ENCODE measurements around the gene SEC14L3.

DNA sequence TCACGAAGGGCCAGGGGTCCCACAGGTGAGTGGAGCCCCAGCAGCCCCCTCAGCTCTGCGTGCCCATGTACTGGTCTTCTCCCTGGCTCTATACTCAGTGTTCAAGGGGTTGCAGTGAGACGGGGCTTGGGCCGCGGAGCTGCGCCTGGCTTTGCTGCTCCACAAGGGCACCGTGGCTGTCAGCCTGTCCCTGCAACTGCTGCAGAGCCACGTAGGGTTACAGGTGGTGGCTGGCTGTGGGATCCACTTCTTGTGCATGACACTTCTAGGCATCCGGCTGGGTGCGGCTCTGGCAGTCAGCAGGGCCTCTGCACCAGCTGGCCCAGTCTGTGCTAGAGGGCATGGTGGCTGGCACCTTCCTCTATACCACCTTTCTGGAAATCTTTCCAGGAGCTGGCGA lies 32.0 kb downstream of the SEC14L3 start:
- TF ChIP-seq, protein P1, sequence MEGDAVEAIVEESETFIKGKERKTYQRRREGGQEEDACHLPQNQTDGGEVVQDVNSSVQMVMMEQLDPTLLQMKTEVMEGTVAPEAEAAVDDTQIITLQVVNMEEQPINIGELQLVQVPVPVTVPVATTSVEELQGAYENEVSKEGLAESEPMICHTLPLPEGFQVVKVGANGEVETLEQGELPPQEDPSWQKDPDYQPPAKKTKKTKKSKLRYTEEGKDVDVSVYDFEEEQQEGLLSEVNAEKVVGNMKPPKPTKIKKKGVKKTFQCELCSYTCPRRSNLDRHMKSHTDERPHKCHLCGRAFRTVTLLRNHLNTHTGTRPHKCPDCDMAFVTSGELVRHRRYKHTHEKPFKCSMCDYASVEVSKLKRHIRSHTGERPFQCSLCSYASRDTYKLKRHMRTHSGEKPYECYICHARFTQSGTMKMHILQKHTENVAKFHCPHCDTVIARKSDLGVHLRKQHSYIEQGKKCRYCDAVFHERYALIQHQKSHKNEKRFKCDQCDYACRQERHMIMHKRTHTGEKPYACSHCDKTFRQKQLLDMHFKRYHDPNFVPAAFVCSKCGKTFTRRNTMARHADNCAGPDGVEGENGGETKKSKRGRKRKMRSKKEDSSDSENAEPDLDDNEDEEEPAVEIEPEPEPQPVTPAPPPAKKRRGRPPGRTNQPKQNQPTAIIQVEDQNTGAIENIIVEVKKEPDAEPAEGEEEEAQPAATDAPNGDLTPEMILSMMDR (IDR thresholded peaks at IDR 0.05) = no peak
- TF ChIP-seq POLR2A (IDR thresholded peaks at IDR 0.05; ENCODE audit: low read depth) = no peak
